Sigmoid colon (tissue), 7 donors: ENCODE measurements around the gene MTMR2. TPM values are rescaled to one million over a fixed set of nuclear protein-coding genes. Genes with fewer than 3 reads are reported as not detected.
A peak's percentile ranks its signal among the peaks of the same experiment; 100 is the strongest.

ENCODE experiments used
- DNase-seq: peaks from one replicate; pipeline ENCODE4 v3.0.0-alpha.2; 2019
- H3K27ac ChIP-seq, 4 donors: fragments of 200-600 bp; sonication (generic); one replicate each; pipeline ENCODE4 v1.5.1; 2016 to 2019; ENCODE audit warnings: mild to moderate bottlenecking in 1 of 4
- H3K27me3 ChIP-seq, 3 donors: fragments of 200-600 bp; sonication (generic); one replicate each; pipeline ENCODE4 v1.5.1; 2019; ENCODE audit warnings: mild to moderate bottlenecking in 1 of 3
- H3K36me3 ChIP-seq, 4 donors: fragments of 200-600 bp; sonication (generic); one replicate each; pipeline ENCODE4 v1.5.1; 2016 to 2019
- H3K4me1 ChIP-seq, 4 donors: fragments of 200-600 bp; sonication (generic); one replicate each; pipeline ENCODE4 v1.5.1; 2017 to 2019
- H3K4me3 ChIP-seq, 4 donors: fragments of 200-600 bp; sonication (generic); one replicate each; pipeline ENCODE4 v1.5.1; 2017 to 2019; ENCODE audit warnings: mild to moderate bottlenecking in 2 of 4, moderate library complexity in 1 of 4
- H3K9me3 ChIP-seq, 4 donors: fragments of 200-600 bp in 3 of 4; sonication (generic) in 3 of 4; one replicate each; pipeline versions ENCODE4 v1.5.1 to v1.6.1; 2013 to 2019
- EP300 ChIP-seq, 4 donors: sonication (generic); formaldehyde crosslinking; IDR thresholded peaks; one replicate each; pipeline ENCODE4 v1.6.1; 2017; ENCODE audit warnings: antibody characterized with exemption in 4 of 4
- POLR2A ChIP-seq, 2 donors: fragments of 450-650 bp; IDR thresholded peaks; one replicate each; pipeline ENCODE4 v1.6.1; 2016; ENCODE audit warnings: antibody characterized with exemption in 2 of 2, mild to moderate bottlenecking in 2 of 2, moderate library complexity in 2 of 2
- POLR2AphosphoS5 ChIP-seq, 4 donors: sonication (generic); formaldehyde crosslinking; IDR thresholded peaks; one replicate each; pipeline ENCODE4 v1.6.1; 2017; ENCODE audit warnings: antibody characterized with exemption in 4 of 4
- WGBS, 2 donors: extraction: QIAGEN DNeasy Blood & Tissue Kit; methylation state at CpG; one replicate each; pipeline ENCODE4 v1.1.7; 2013; 5-methylcytosine and 5-hydroxymethylcytosine counted together
- intact Hi-C: fragments of 100-400 bp; cut with DNase I; formaldehyde crosslinking; loops from one replicate; pipeline ENCODE4 v1.15.1; 2023
- polyA plus RNA-seq, 3 donors: library from polyadenylated mRNA; stranded (reverse); fragments of 200-250 nt; gene quantifications; one replicate each; pipeline ENCODE4 v1.2.3, GENCODE V29; 2013
- total RNA-seq, 4 donors: library from RNA; depleted of rRNA; stranded (reverse); fragments of >200 nt; gene quantifications; one replicate each; pipeline ENCODE4 v1.1.0, GENCODE V29; 2016
- TF ChIP-seq, protein P1 (sequence below), 4 experiments: fragments of 450-650 bp in 3 of 4; fragments of 200-600 bp in 1 of 4; IDR thresholded peaks; one replicate each; pipeline ENCODE4 v1.5.1; 2016 to 2019; ENCODE audit warnings: antibody characterized with exemption in 4 of 4, mild to moderate bottlenecking in 3 of 4, moderate library complexity in 2 of 4
- donor health status: healthy with polysubstance abuse.
- donor health status: Bipolar disorder and iron deficiency.
- donor health status: healthy.

The MTMR2 gene
- total and polyA plus RNA-seq, 7 donors, result 13.9 to 33.7 (median 17.6) TPM

DNA sequence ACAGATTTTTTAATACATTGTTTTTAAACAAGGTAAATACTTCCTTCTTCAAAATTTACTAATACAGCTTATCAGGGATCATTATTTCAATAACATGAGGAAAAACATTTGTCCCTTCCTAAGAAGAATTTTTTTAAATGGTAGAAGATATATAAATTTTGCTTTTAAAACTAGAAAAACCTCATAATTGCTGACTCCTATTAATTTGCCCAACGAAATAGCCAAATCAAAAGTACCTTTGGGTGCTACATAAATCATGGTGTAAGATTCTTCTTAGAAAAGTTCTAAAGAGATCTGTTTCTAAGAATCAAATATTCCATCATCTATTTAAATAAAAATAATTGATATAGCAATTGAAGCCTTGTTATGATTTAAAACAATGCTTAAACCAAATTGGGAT is 78.7 kb downstream of the MTMR2 start:
- no peak overlapping the region for H3K4me3 ChIP-seq
- H3K9me3 ChIP-seq, result no peaks in the 10 kb centered on the region
- peaks cover 0 to 8% (median 3%) of the 10 kb centered on the region in 4 donors for H3K4me1 ChIP-seq
- no peaks in the 10 kb centered on the region for H3K27me3 ChIP-seq
- intact Hi-C loops, result no loop called here
- H3K36me3 ChIP-seq, result peaks cover 0 to 80% (median 3%) of the 10 kb centered on the region in 4 donors
- DNase-seq, result no peak
- no peak overlapping the region for H3K27ac ChIP-seq
- 87 to 91% methylated on average over 1 of the region's 1 CpG for WGBS, 2 donors
- TF ChIP-seq POLR2A (IDR thresholded peaks at IDR 0.05), result no peak
- TF ChIP-seq, protein P1, sequence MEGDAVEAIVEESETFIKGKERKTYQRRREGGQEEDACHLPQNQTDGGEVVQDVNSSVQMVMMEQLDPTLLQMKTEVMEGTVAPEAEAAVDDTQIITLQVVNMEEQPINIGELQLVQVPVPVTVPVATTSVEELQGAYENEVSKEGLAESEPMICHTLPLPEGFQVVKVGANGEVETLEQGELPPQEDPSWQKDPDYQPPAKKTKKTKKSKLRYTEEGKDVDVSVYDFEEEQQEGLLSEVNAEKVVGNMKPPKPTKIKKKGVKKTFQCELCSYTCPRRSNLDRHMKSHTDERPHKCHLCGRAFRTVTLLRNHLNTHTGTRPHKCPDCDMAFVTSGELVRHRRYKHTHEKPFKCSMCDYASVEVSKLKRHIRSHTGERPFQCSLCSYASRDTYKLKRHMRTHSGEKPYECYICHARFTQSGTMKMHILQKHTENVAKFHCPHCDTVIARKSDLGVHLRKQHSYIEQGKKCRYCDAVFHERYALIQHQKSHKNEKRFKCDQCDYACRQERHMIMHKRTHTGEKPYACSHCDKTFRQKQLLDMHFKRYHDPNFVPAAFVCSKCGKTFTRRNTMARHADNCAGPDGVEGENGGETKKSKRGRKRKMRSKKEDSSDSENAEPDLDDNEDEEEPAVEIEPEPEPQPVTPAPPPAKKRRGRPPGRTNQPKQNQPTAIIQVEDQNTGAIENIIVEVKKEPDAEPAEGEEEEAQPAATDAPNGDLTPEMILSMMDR (IDR thresholded peaks at IDR 0.05), result no peak
- TF ChIP-seq POLR2AphosphoS5 (IDR thresholded peaks at IDR 0.05), result no peak
- no peak for TF ChIP-seq EP300 (IDR thresholded peaks at IDR 0.05)

GRCh38 chr11:95835768-95836488 is 88.0 kb downstream of the MTMR2 start:
- H3K27me3 ChIP-seq, result no peaks in the 10 kb centered on the region
- peak overlapping the region in 2 of 4 donors; percentile 33 to 35 for H3K27ac ChIP-seq
- DNase-seq, result peak; percentile 80
- intact Hi-C loops, result loop anchor here (1.0 to 10.0 kb wide), 3 partner anchors 509 to 591 kb away; partner anchors contain the start of gene MAML2
- no peaks in the 10 kb centered on the region for H3K9me3 ChIP-seq
- H3K4me1 ChIP-seq, result peaks cover 0 to 8% (median 0%) of the 10 kb centered on the region in 4 donors
- no peak overlapping the region for H3K4me3 ChIP-seq
- H3K36me3 ChIP-seq, result peaks cover 0 to 72% (median 8%) of the 10 kb centered on the region in 4 donors
- WGBS, 2 donors, result 5 to 28% methylated on average over 3 of the region's 3 CpGs
- TF ChIP-seq POLR2AphosphoS5 (IDR thresholded peaks at IDR 0.05), result peak; percentile 31 to 66 (median 46)
- TF ChIP-seq POLR2A (IDR thresholded peaks at IDR 0.05), result no peak
- TF ChIP-seq EP300 (IDR thresholded peaks at IDR 0.05), result no peak
- TF ChIP-seq, protein P1 (IDR thresholded peaks at IDR 0.05), result peak; percentile 62 to 81 (median 79)

GRCh38 chr11:95835351-95835750 is 88.6 kb downstream of the MTMR2 start:
- intact Hi-C loops, result loop anchor here (2.0 to 10.0 kb wide), 2 partner anchors 509 to 591 kb away; partner anchors contain the start of gene MAML2
- Histone ChIP-seq H3K9me3 (no peaks in the 10 kb centered on the region), H3K27me3 (no peaks in the 10 kb centered on the region), H3K27ac (no peak overlapping the region), H3K4me3 (no peak overlapping the region), H3K4me1 (peaks cover 0 to 8% (median 0%) of the 10 kb centered on the region in 4 donors), H3K36me3 (peaks cover 0 to 72% (median 8%) of the 10 kb centered on the region in 4 donors)
- 68 to 80% methylated on average over 3 of the region's 3 CpGs for WGBS, 2 donors
- TF ChIP-seq, protein P1 (IDR thresholded peaks at IDR 0.05), result no peak
- TF ChIP-seq EP300 (IDR thresholded peaks at IDR 0.05), result no peak
- no peak for TF ChIP-seq POLR2AphosphoS5 (IDR thresholded peaks at IDR 0.05)
- no peak for TF ChIP-seq POLR2A (IDR thresholded peaks at IDR 0.05)
- DNase-seq, result no peak

GRCh38 chr11:95833378-95833777 is 90.5 kb downstream of the MTMR2 start:
- TF ChIP-seq POLR2AphosphoS5 (IDR thresholded peaks at IDR 0.05) (no peak), EP300 (IDR thresholded peaks at IDR 0.05) (no peak), POLR2A (IDR thresholded peaks at IDR 0.05) (no peak)
- TF ChIP-seq, protein P1 (IDR thresholded peaks at IDR 0.05), result no peak
- peaks cover 0 to 88% (median 11%) of the 10 kb centered on the region in 4 donors for H3K36me3 ChIP-seq

More at GRCh38 chr11:95833378-95833777, 90.5 kb downstream of the MTMR2 start:
- Histone ChIP-seq H3K27ac (no peak overlapping the region), H3K4me1 (peaks cover 0 to 8% (median 0%) of the 10 kb centered on the region in 4 donors), H3K9me3 (no peaks in the 10 kb centered on the region), H3K27me3 (no peaks in the 10 kb centered on the region), H3K4me3 (no peak overlapping the region)
- DNase-seq, result no peak
- intact Hi-C loops, result loop anchor here (10.0 kb wide), 1 partner anchor 511 kb away; the partner anchor contains the start of gene MAML2
- WGBS, 2 donors, result 47 to 48% methylated on average over 1 of the region's 1 CpG
